ENCODE results near the gene GRB10.

DNA sequence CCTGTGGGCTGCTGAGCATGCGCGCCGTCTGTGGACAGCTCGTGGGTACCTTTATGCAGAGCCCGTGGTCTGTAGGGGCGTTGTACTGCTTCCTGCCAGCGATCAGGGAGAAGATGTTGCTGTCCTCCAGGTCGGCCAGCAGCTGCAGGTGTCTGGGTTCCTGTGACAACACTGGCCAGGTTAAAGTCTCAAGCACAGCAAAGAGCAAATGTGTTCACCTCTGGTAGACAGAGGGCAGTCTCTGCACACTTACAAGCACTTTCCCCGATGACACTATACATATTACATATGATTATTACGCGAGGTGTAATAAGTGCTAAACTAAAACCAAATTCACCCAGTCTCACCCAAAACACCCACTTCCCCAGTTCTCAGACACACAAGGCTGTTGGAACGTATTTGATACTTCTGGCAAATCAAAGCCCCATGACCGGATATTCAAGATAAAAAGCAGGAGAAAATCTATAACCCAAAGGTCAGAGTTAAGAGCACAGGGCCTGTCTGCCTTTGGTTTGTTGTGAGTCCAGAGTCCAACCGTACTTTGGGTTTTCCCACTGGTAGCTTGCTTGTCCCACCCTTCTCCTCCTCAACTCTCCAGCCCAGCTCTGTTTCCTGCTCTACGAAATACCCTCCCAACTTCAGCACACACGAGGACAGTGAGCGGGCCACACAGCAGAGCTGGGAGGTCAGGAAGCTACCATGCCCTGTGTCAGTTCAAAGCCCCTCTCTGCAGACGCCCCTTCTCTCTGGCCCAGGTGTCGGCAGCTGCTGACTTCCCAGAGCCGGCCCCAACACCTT lies 167.8 kb downstream of the GRB10 start:
- TF ChIP-seq CTCF (IDR thresholded peaks at IDR 0.05; ENCODE audit: borderline replicate concordance, extremely low read depth, low read length, poor library complexity, severe bottlenecking), result peak; percentile 61
- TF ChIP-seq EZH2 (IDR thresholded peaks at IDR 0.05; ENCODE audit: borderline replicate concordance, low read depth, low read length, severe bottlenecking), result no peak
